ENCODE results near the gene PLEKHD1. TPM values are rescaled to one million over a fixed set of nuclear protein-coding genes. Genes with fewer than 3 reads are reported as not detected.

The PLEKHD1 gene
- total and polyA plus RNA-seq, 2 donors (not counting 1 experiment from before 2014, with no cell fraction given): 0.12 TPM

DNA sequence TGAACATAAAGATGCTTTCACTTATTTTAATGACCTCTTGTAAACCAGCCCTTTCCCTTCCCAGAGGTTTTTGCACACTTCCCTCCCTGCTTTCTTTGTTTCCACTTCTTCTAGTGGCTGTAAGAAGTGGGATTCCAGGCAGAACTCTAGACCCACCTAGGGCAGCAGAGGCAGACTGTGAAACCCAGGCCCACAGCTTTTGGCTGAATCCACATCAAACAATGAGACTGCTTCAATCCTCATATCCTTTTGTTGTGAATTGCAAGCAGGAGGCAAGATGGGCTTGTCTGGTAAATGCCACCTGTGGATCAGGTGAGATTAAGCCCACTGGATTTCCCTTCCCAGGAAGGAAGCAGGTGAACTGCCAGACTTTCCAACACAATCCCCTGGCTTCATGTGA lies 77.4 kb downstream of the PLEKHD1 start:
- Mint-ChIP-seq H3K9me3 (ENCODE audit: insufficient read depth) (no peaks in the 10 kb centered on the region), H3K27ac (no peak overlapping the region), H3K4me3 (no peak overlapping the region), H3K27me3 (peaks cover 47% of the 10 kb centered on the region), H3K4me1 (no peaks in the 10 kb centered on the region)
- Histone ChIP-seq H3K4me2 (replicated peaks; ENCODE audit: low read depth, low read length, poor library complexity, severe bottlenecking) (no peak overlapping the region), H4K20me1 (ENCODE audit: control insufficient read depth, insufficient read depth, low read length, poor library complexity, severe bottlenecking) (no peaks in the 10 kb centered on the region), H3K9me3 (ENCODE audit: control extremely low read depth in 1 of 3, control insufficient read depth in 2 of 3, insufficient read depth in 1 of 3, low read length in 2 of 3) (no peaks in the 10 kb centered on the region), H3K27me3 (replicated peaks in 1 of 4; ENCODE audit: control extremely low read depth in 1 of 4, control insufficient read depth in 3 of 4, insufficient read depth in 4 of 4, low read length in 3 of 4) (peaks cover 0 to 30% (median 15%) of the 10 kb centered on the region in 4 experiments), H3K36me3 (replicated peaks in 1 of 2; ENCODE audit: control extremely low read depth in 1 of 2, control insufficient read depth in 1 of 2, extremely low read depth in 1 of 2, insufficient read depth in 2 of 2, low read length in 1 of 2) (no peaks in the 10 kb centered on the region), H3K4me3 (ENCODE audit: control extremely low read depth in 1 of 5, extremely low read depth in 1 of 5, insufficient read depth in 1 of 5, low read depth in 2 of 5, low read length in 4 of 5) (no peak overlapping the region), H2AFZ (ENCODE audit: insufficient read depth, low read depth, low read length, poor library complexity, severe bottlenecking) (no peak overlapping the region), H3K27ac (ENCODE audit: low read length in 2 of 2) (no peak overlapping the region), H3K4me1 (ENCODE audit: control insufficient read depth in 2 of 2, insufficient read depth in 2 of 2, low read length in 2 of 2) (no peaks in the 10 kb centered on the region), H3K79me2 (ENCODE audit: control insufficient read depth, insufficient read depth, low read length) (no peaks in the 10 kb centered on the region), H3K9ac (ENCODE audit: low read length) (no peak overlapping the region)
- CTCF ChIA-PET: no interaction called here
- POLR2A ChIA-PET: no interaction called here
- ATAC-seq (ENCODE audit: low read depth) (no peak), DNase-seq (no peak)
- no peak for TF ChIP-seq EZH2 (IDR thresholded peaks at IDR 0.05; ENCODE audit: borderline replicate concordance, insufficient read depth, low read depth, low read length, poor library complexity, severe bottlenecking)
- TF ChIP-seq, protein P1, sequence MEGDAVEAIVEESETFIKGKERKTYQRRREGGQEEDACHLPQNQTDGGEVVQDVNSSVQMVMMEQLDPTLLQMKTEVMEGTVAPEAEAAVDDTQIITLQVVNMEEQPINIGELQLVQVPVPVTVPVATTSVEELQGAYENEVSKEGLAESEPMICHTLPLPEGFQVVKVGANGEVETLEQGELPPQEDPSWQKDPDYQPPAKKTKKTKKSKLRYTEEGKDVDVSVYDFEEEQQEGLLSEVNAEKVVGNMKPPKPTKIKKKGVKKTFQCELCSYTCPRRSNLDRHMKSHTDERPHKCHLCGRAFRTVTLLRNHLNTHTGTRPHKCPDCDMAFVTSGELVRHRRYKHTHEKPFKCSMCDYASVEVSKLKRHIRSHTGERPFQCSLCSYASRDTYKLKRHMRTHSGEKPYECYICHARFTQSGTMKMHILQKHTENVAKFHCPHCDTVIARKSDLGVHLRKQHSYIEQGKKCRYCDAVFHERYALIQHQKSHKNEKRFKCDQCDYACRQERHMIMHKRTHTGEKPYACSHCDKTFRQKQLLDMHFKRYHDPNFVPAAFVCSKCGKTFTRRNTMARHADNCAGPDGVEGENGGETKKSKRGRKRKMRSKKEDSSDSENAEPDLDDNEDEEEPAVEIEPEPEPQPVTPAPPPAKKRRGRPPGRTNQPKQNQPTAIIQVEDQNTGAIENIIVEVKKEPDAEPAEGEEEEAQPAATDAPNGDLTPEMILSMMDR (IDR thresholded peaks at IDR 0.05): no peak
- intact Hi-C loops (cut with micrococcal nuclease): no loop called here

GRCh38 chr14:69567563-69567962 lies 83.0 kb downstream of the PLEKHD1 start:
- Histone ChIP-seq H3K27ac (ENCODE audit: low read length in 2 of 2) (no peak overlapping the region), H3K4me2 (replicated peaks; ENCODE audit: low read depth, low read length, poor library complexity, severe bottlenecking) (no peak overlapping the region), H3K27me3 (replicated peaks in 1 of 4; ENCODE audit: control extremely low read depth in 1 of 4, control insufficient read depth in 3 of 4, insufficient read depth in 4 of 4, low read length in 3 of 4) (peaks cover 0 to 54% (median 33%) of the 10 kb centered on the region in 4 experiments), H3K4me1 (ENCODE audit: control insufficient read depth in 2 of 2, insufficient read depth in 2 of 2, low read length in 2 of 2) (peaks cover 2 to 9% of the 10 kb centered on the region in 2 donors), H3K79me2 (ENCODE audit: control insufficient read depth, insufficient read depth, low read length) (no peaks in the 10 kb centered on the region), H2AFZ (ENCODE audit: insufficient read depth, low read depth, low read length, poor library complexity, severe bottlenecking) (no peak overlapping the region), H3K36me3 (replicated peaks in 1 of 2; ENCODE audit: control extremely low read depth in 1 of 2, control insufficient read depth in 1 of 2, extremely low read depth in 1 of 2, insufficient read depth in 2 of 2, low read length in 1 of 2) (no peaks in the 10 kb centered on the region), H3K9me3 (ENCODE audit: control extremely low read depth in 1 of 3, control insufficient read depth in 2 of 3, insufficient read depth in 1 of 3, low read length in 2 of 3) (peaks cover 0 to under 1% (median 0%) of the 10 kb centered on the region in 3 donors), H3K9ac (ENCODE audit: low read length) (no peak overlapping the region), H4K20me1 (ENCODE audit: control insufficient read depth, insufficient read depth, low read length, poor library complexity, severe bottlenecking) (no peaks in the 10 kb centered on the region), H3K4me3 (ENCODE audit: control extremely low read depth in 1 of 5, extremely low read depth in 1 of 5, insufficient read depth in 1 of 5, low read depth in 2 of 5, low read length in 4 of 5) (no peak overlapping the region)
- WGBS (ENCODE audit: insufficient coverage): 100% methylated on average over 2 of the region's 5 CpGs
- ATAC-seq (ENCODE audit: low read depth): no peak
- H3K4me3 Mint-ChIP-seq: no peak overlapping the region
- peaks cover 2% of the 10 kb centered on the region for H3K4me1 Mint-ChIP-seq
- DNase-seq: no peak
- intact Hi-C loops (cut with micrococcal nuclease): no loop called here
- no peaks in the 10 kb centered on the region for H3K9me3 Mint-ChIP-seq (ENCODE audit: insufficient read depth)
- TF ChIP-seq EZH2 (IDR thresholded peaks at IDR 0.05; ENCODE audit: borderline replicate concordance, insufficient read depth, low read depth, low read length, poor library complexity, severe bottlenecking): no peak
- TF ChIP-seq, protein P1 (IDR thresholded peaks at IDR 0.05): no peak
- peaks cover 50% of the 10 kb centered on the region for H3K27me3 Mint-ChIP-seq
- CTCF ChIA-PET: interaction anchor here (1.4 kb wide), 1 partner anchor 9 kb away, joined by 3 read pairs; no protein-coding TSS in a partner anchor
- POLR2A ChIA-PET: no interaction called here
- H3K27ac Mint-ChIP-seq: no peak overlapping the region

Data from B cell (primary cell).